H9 (cell line): ENCODE data around the gene ODAD2. TPM values are rescaled to one million over a fixed set of nuclear protein-coding genes. Genes with fewer than 3 reads are reported as not detected.

Experiments used
- DNase-seq: peaks from one replicate; pipeline ENCODE4 v3.0.0-alpha.2; 2017
- H2AFZ ChIP-seq: one replicate; pipeline ENCODE4 v1.6.1; 2013; ENCODE audit warnings: mild to moderate bottlenecking, low read length, control low read depth, moderate library complexity
- H2AK5ac ChIP-seq: 2 replicates; pipeline ENCODE4 v1.6.1; 2013; ENCODE audit warnings: low read length, control low read depth, mixed read lengths; ENCODE audit not compliant: insufficient read length
- H2BK120ac ChIP-seq: one replicate; pipeline ENCODE4 v1.6.1; 2013; ENCODE audit warnings: low read depth, mild to moderate bottlenecking, low read length, control low read depth, inconsistent platforms; ENCODE audit not compliant: poor library complexity, severe bottlenecking
- H2BK12ac ChIP-seq: 2 replicates; pipeline ENCODE4 v1.6.1; 2013; ENCODE audit warnings: low read length, control low read depth, mixed read lengths, low read depth; ENCODE audit not compliant: insufficient read length
- H2BK15ac ChIP-seq: 2 replicates; pipeline ENCODE4 v1.6.1; 2013; ENCODE audit warnings: low read depth, low read length, control low read depth
- H2BK20ac ChIP-seq: one replicate; pipeline ENCODE4 v1.6.1; 2013; ENCODE audit warnings: low read depth, mild to moderate bottlenecking, low read length, control low read depth, inconsistent platforms; ENCODE audit not compliant: poor library complexity, severe bottlenecking
- H2BK5ac ChIP-seq: 2 replicates; pipeline ENCODE4 v1.6.1; 2013; ENCODE audit warnings: low read length, control low read depth, mixed read lengths; ENCODE audit not compliant: insufficient read length
- H3K14ac ChIP-seq: 2 replicates; pipeline ENCODE4 v1.6.1; 2013; ENCODE audit warnings: low read length, control low read depth; ENCODE audit not compliant: insufficient read depth
- H3K18ac ChIP-seq: 2 replicates; pipeline ENCODE4 v1.6.1; 2013; ENCODE audit warnings: low read depth, mild to moderate bottlenecking, mixed read lengths, low read length, control low read depth; ENCODE audit not compliant: insufficient read length
- H3K23ac ChIP-seq: 2 replicates; pipeline ENCODE4 v1.6.1; 2013; ENCODE audit warnings: low read length, control low read depth, mixed read lengths, low read depth; ENCODE audit not compliant: insufficient read length
- H3K23me2 ChIP-seq: 2 replicates; pipeline ENCODE4 v1.6.1; 2013; ENCODE audit warnings: low read depth, mild to moderate bottlenecking, mixed read lengths, low read length, control low read depth; ENCODE audit not compliant: insufficient read length, poor library complexity, severe bottlenecking
- H3K27ac ChIP-seq: 2 replicates; pipeline ENCODE4 v1.5.1; 2013; ENCODE audit warnings: low read length, control low read depth, mixed read lengths, low read depth; ENCODE audit not compliant: insufficient read length
- H3K27me3 ChIP-seq: 2 replicates; pipeline ENCODE4 v1.6.1; 2013; ENCODE audit warnings: low read length, control low read depth, inconsistent platforms; ENCODE audit not compliant: insufficient read depth
- H3K4ac ChIP-seq: 2 replicates; pipeline ENCODE4 v1.6.1; 2013; ENCODE audit warnings: low read depth, mild to moderate bottlenecking, control low read depth, inconsistent platforms, low read length, moderate library complexity
- H3K4me1 ChIP-seq: 2 replicates; pipeline ENCODE4 v1.6.1; 2013; ENCODE audit warnings: low read length, control low read depth, inconsistent platforms; ENCODE audit not compliant: insufficient read depth
- H3K4me2 ChIP-seq: 2 replicates; pipeline ENCODE4 v1.6.1; 2013; ENCODE audit warnings: low read length, control low read depth, mixed read lengths; ENCODE audit not compliant: insufficient read length, insufficient read depth
- H3K56ac ChIP-seq: 2 replicates; pipeline ENCODE4 v1.6.1; 2013; ENCODE audit warnings: low read depth, mild to moderate bottlenecking, mixed read lengths, low read length, control low read depth; ENCODE audit not compliant: insufficient read length
- H3K79me1 ChIP-seq: 2 replicates; pipeline ENCODE4 v1.6.1; 2013; ENCODE audit warnings: low read depth, mild to moderate bottlenecking, moderate library complexity, low read length, control low read depth, inconsistent platforms; ENCODE audit not compliant: insufficient read depth, poor library complexity, severe bottlenecking
- H3K79me2 ChIP-seq: 2 replicates; pipeline ENCODE4 v1.6.1; 2013; ENCODE audit warnings: low read length, control low read depth, inconsistent platforms; ENCODE audit not compliant: insufficient read depth
- H3K9ac ChIP-seq: 2 replicates; pipeline ENCODE4 v1.6.1; 2013; ENCODE audit warnings: low read length, control low read depth, mixed read lengths; ENCODE audit not compliant: insufficient read length; ENCODE audit errors: extremely low read depth
- H3K9me3 ChIP-seq: one replicate; pipeline ENCODE4 v1.6.1; 2013; ENCODE audit warnings: low read depth, low read length, inconsistent platforms; ENCODE audit not compliant: control insufficient read depth
- H3T11ph ChIP-seq: one replicate; pipeline ENCODE4 v1.6.1; 2013; ENCODE audit warnings: mild to moderate bottlenecking, low read length, control low read depth, inconsistent platforms
- H4K20me1 ChIP-seq: one replicate; pipeline ENCODE4 v1.6.1; 2013; ENCODE audit not compliant: control insufficient read depth, insufficient read length, insufficient read depth
- H4K5ac ChIP-seq: 2 replicates; pipeline ENCODE4 v1.6.1; 2013; ENCODE audit warnings: low read depth, mild to moderate bottlenecking, mixed read lengths, low read length, control low read depth; ENCODE audit not compliant: insufficient read length
- H4K8ac ChIP-seq: replicated peaks from 2 replicates; pipeline ENCODE4 v1.6.1; 2013; ENCODE audit warnings: low read length, control low read depth, mixed read lengths, low read depth; ENCODE audit not compliant: insufficient read length
- H4K91ac ChIP-seq: 2 replicates; pipeline ENCODE4 v1.6.1; 2013; ENCODE audit warnings: low read depth, mild to moderate bottlenecking, moderate library complexity, mixed read lengths, low read length, control low read depth; ENCODE audit not compliant: insufficient read length
- H3K27ac Mint-ChIP-seq, 3 experiments: 2 replicates in 2 of 3; 3 replicates in 1 of 3; pipeline ENCODE4 v1.8.0; 2020 to 2021; ENCODE audit warnings: mixed read lengths in 3 of 3, mild to moderate bottlenecking in 1 of 3, moderate library complexity in 1 of 3
- H3K27me3 Mint-ChIP-seq: 2 replicates; pipeline ENCODE4 v1.8.0; 2021; ENCODE audit warnings: low read depth, mild to moderate bottlenecking, moderate library complexity, mixed read lengths
- H3K36me3 Mint-ChIP-seq, 3 experiments: 2 replicates in 2 of 3; 3 replicates in 1 of 3; pipeline ENCODE4 v1.8.0; 2020 to 2021; ENCODE audit warnings: low read depth in 3 of 3, mixed read lengths in 3 of 3; ENCODE audit not compliant: insufficient read depth in 1 of 3
- H3K4me1 Mint-ChIP-seq, 2 experiments: 2 replicates each; pipeline ENCODE4 v1.8.0; 2020; ENCODE audit warnings: mixed read lengths in 2 of 2
- H3K4me3 Mint-ChIP-seq, 2 experiments: 2 replicates in 1 of 2; 3 replicates in 1 of 2; pipeline ENCODE4 v1.8.0; 2020 to 2021; ENCODE audit warnings: mild to moderate bottlenecking in 2 of 2, mixed read lengths in 2 of 2, moderate library complexity in 1 of 2
- H3K9me3 Mint-ChIP-seq, 2 experiments: 2 replicates in 1 of 2; 3 replicates in 1 of 2; pipeline ENCODE4 v1.8.0; 2020; ENCODE audit warnings: mild to moderate bottlenecking in 2 of 2, mixed read lengths in 2 of 2, moderate library complexity in 1 of 2
- WGBS: extraction: QIAGEN DNeasy Blood & Tissue Kit; methylation state at CpG from one replicate; pipeline ENCODE4 v1.1.7; 2013; ENCODE audit warnings: missing lambda C conversion rate, low lambda C conversion rate, mixed read lengths; ENCODE audit not compliant: insufficient read length; ENCODE audit errors: extremely low coverage; 5-methylcytosine and 5-hydroxymethylcytosine counted together
- total RNA-seq: library from RNA; stranded (reverse); gene quantifications from 2 replicates; pipeline ENCODE4 v1.2.1, GENCODE V29; 2021
- TF ChIP-seq, protein P1 (sequence below): fragments of 200-600 bp; sonication (generic); conservative IDR thresholded peaks from 3 replicates; pipeline ENCODE4 v1.8.0; 2021; ENCODE audit warnings: antibody characterized with exemption, mild to moderate bottlenecking

ODAD2 gene
- total RNA-seq, 1 experiment from 2014 or later = 4.5 TPM

DNA sequence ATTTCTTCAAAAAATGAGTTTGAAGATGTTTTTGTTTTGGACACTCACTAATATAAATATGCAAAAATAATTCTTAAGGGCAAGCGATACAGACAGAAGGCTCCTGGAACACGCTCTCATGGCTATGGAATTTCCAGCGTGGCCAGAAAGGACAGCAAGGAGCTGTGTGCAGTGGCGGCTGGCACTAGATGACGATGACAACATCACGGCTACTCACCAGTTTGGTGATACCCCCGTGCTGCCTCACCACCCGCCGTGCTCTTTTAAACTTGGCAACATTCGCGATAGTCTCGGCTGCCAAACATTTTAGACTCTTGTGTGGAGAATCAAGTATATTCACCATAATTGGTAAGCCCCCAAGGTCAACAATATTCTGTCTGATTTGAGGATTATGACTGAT is 54.9 kb downstream of the ODAD2 start:
- no peak overlapping the region for H3K4me2 ChIP-seq
- no peaks in the 10 kb centered on the region for H3K4me1 Mint-ChIP-seq
- no CpG with 5 or more reads among the region's 12 CpGs for WGBS
- H3K9ac ChIP-seq = no peak overlapping the region
- H3K9me3 Mint-ChIP-seq = no peaks in the 10 kb centered on the region
- H3K23me2 ChIP-seq = no peaks in the 10 kb centered on the region
- H3K27me3 Mint-ChIP-seq = no peaks in the 10 kb centered on the region
- no peak overlapping the region for H2AFZ ChIP-seq
- no peak overlapping the region for H2BK120ac ChIP-seq
- H3K56ac ChIP-seq = no peak overlapping the region
- no peak overlapping the region for H2AK5ac ChIP-seq
- TF ChIP-seq, protein P1, sequence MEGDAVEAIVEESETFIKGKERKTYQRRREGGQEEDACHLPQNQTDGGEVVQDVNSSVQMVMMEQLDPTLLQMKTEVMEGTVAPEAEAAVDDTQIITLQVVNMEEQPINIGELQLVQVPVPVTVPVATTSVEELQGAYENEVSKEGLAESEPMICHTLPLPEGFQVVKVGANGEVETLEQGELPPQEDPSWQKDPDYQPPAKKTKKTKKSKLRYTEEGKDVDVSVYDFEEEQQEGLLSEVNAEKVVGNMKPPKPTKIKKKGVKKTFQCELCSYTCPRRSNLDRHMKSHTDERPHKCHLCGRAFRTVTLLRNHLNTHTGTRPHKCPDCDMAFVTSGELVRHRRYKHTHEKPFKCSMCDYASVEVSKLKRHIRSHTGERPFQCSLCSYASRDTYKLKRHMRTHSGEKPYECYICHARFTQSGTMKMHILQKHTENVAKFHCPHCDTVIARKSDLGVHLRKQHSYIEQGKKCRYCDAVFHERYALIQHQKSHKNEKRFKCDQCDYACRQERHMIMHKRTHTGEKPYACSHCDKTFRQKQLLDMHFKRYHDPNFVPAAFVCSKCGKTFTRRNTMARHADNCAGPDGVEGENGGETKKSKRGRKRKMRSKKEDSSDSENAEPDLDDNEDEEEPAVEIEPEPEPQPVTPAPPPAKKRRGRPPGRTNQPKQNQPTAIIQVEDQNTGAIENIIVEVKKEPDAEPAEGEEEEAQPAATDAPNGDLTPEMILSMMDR = no peak
- no peak overlapping the region for H3K4ac ChIP-seq
- no peak overlapping the region for H2BK12ac ChIP-seq
- H3K79me2 ChIP-seq = no peaks in the 10 kb centered on the region
- H3K27ac ChIP-seq = no peak overlapping the region
- no peaks in the 10 kb centered on the region for H3K4me1 ChIP-seq
- no peak overlapping the region for H4K5ac ChIP-seq
- no peak overlapping the region for H3T11ph ChIP-seq
- H3K36me3 Mint-ChIP-seq = no peaks in the 10 kb centered on the region
- H3K23ac ChIP-seq = no peak overlapping the region
- H2BK20ac ChIP-seq = no peak overlapping the region
- H3K27ac Mint-ChIP-seq = no peak overlapping the region
- no peak overlapping the region for H3K14ac ChIP-seq
- no peak overlapping the region for H3K18ac ChIP-seq
- H3K9me3 ChIP-seq = no peaks in the 10 kb centered on the region
- no peaks in the 10 kb centered on the region for H3K27me3 ChIP-seq
- no peak for DNase-seq
- no peak overlapping the region for H4K8ac ChIP-seq
- no peaks in the 10 kb centered on the region for H3K79me1 ChIP-seq
- no peak overlapping the region for H4K91ac ChIP-seq
- H4K20me1 ChIP-seq = no peaks in the 10 kb centered on the region
- H2BK5ac ChIP-seq = no peak overlapping the region
- H2BK15ac ChIP-seq = no peak overlapping the region
- no peak overlapping the region for H3K4me3 Mint-ChIP-seq
